ENCODE results near the gene ALB. TPM values are rescaled to one million over a fixed set of nuclear protein-coding genes. Genes with fewer than 3 reads are reported as not detected.

Gene ALB
- total RNA-seq, 2 donors from 2014 or later, result not detected

- Mint-ChIP-seq H3K9me3 (no peaks in the 10 kb centered on the region), H3K27ac (no peak overlapping the region), H3K36me3 (no peaks in the 10 kb centered on the region)
- no peak for DNase-seq (ENCODE audit: low spot score in 2 of 2)
- ATAC-seq, result no peak
Measured at GRCh38 chr4:73438048-73438447, 34.0 kb downstream of the ALB start.

GRCh38 chr4:73438582-73439215 lies 34.6 kb downstream of the ALB start:
- Mint-ChIP-seq H3K36me3 (no peaks in the 10 kb centered on the region), H3K27ac (no peak overlapping the region), H3K9me3 (no peaks in the 10 kb centered on the region)
- DNase-seq (ENCODE audit: low spot score in 2 of 2), result no peak
- ATAC-seq, result no peak

- Mint-ChIP-seq H3K27ac (no peak overlapping the region), H3K36me3 (no peaks in the 10 kb centered on the region), H3K9me3 (no peaks in the 10 kb centered on the region)
- ATAC-seq (no peak), DNase-seq (ENCODE audit: low spot score in 2 of 2) (no peak)
Measured at GRCh38 chr4:73439445-73439844, 35.4 kb downstream of the ALB start.

GRCh38 chr4:73439991-73440390 lies 35.9 kb downstream of the ALB start:
- no peaks in the 10 kb centered on the region for H3K9me3 Mint-ChIP-seq
- H3K36me3 Mint-ChIP-seq, result no peaks in the 10 kb centered on the region
- no peak for DNase-seq (ENCODE audit: low spot score in 2 of 2)
- ATAC-seq, result no peak
- no peak overlapping the region for H3K27ac Mint-ChIP-seq

GRCh38 chr4:73440653-73441052 lies 36.6 kb downstream of the ALB start:
- Mint-ChIP-seq H3K9me3 (no peaks in the 10 kb centered on the region), H3K27ac (no peak overlapping the region), H3K36me3 (no peaks in the 10 kb centered on the region)
- ATAC-seq (no peak), DNase-seq (ENCODE audit: low spot score in 2 of 2) (no peak)

DNA sequence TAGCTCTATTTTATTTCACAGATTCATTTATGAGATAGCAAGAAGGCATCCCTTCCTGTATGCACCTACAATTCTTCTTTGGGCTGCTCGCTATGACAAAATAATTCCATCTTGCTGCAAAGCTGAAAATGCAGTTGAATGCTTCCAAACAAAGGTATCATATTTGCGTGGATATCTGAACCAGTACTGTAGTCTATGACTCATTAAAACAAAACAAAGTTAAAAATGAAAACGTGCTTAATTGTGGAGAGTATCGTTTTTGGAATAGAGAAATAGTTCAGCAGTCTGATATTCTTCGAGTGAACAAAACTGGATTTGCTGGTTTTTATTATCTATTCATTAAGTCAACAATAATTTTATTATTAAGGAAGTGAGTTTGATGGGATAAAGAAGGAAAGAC lies 38.2 kb downstream of the ALB start:
- ATAC-seq (no peak), DNase-seq (ENCODE audit: low spot score in 2 of 2) (no peak)
- Mint-ChIP-seq H3K36me3 (no peaks in the 10 kb centered on the region), H3K27ac (no peak overlapping the region), H3K9me3 (no peaks in the 10 kb centered on the region)

DNA sequence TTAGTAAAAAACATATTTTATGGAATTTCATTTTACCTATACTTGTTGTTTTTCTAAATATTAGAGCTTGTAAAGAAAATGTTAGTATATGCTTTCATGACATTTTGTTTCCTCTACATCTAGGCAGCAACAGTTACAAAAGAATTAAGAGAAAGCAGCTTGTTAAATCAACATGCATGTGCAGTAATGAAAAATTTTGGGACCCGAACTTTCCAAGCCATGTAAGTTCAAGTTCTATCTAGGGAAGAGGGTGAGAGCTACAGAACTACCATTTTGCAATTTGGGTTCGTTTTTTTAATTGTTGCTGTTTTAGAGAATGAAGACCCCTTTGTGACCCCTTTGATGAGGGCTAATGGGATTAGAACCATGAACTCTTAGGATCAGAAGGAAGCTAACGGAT lies 39.1 kb downstream of the ALB start:
- ATAC-seq, result no peak
- Mint-ChIP-seq H3K27ac (no peak overlapping the region), H3K9me3 (no peaks in the 10 kb centered on the region), H3K36me3 (no peaks in the 10 kb centered on the region)
- DNase-seq (ENCODE audit: low spot score in 2 of 2), result no peak

GRCh38 chr4:73445383-73446335 lies 41.6 kb downstream of the ALB start:
- Mint-ChIP-seq H3K9me3 (no peaks in the 10 kb centered on the region), H3K36me3 (no peaks in the 10 kb centered on the region), H3K27ac (no peak overlapping the region)
- DNase-seq (ENCODE audit: low spot score in 2 of 2) (no peak), ATAC-seq (no peak)

GRCh38 chr4:73446336-73446938 lies 42.4 kb downstream of the ALB start:
- Mint-ChIP-seq H3K27ac (no peak overlapping the region), H3K36me3 (no peaks in the 10 kb centered on the region), H3K9me3 (no peaks in the 10 kb centered on the region)
- no peak for DNase-seq (ENCODE audit: low spot score in 2 of 2)
- peak; percentile 74 to 77 for ATAC-seq

DNA sequence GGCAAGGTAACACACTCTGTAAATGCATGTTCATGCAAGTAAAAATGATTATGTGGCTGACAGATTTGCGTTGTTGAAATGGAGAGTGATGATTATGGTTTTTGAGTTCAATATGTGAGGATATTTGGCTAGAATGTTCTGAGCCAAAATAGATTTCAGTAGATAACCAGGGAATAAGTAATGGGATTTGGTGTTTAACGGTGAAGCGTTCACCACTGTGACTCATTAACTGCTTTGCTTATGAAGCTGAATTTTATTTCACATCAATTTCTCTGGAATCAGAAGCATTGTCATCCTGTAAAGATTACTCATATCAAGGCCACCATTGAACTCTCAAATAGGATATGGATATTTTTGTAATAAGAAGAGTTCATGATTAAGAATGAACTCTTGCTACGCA lies 43.6 kb downstream of the ALB start:
- no peak for ATAC-seq
- Mint-ChIP-seq H3K36me3 (no peaks in the 10 kb centered on the region), H3K9me3 (no peaks in the 10 kb centered on the region), H3K27ac (no peak overlapping the region)
- DNase-seq (ENCODE audit: low spot score in 2 of 2), result no peak

GRCh38 chr4:73448448-73449203 lies 44.5 kb downstream of the ALB start:
- no peaks in the 10 kb centered on the region for H3K36me3 Mint-ChIP-seq
- DNase-seq (ENCODE audit: low spot score in 2 of 2) (no peak), ATAC-seq (no peak)
- H3K27ac Mint-ChIP-seq, result no peak overlapping the region
- H3K9me3 Mint-ChIP-seq, result no peaks in the 10 kb centered on the region

GRCh38 chr4:73450398-73451004 lies 46.4 kb downstream of the ALB start:
- DNase-seq (ENCODE audit: low spot score in 2 of 2), result no peak
- no peaks in the 10 kb centered on the region for H3K9me3 Mint-ChIP-seq
- H3K36me3 Mint-ChIP-seq, result no peaks in the 10 kb centered on the region
- ATAC-seq, result no peak
- no peak overlapping the region for H3K27ac Mint-ChIP-seq

- peaks cover 0 to 3% of the 10 kb centered on the region in 2 donors for H3K9me3 Mint-ChIP-seq
- ATAC-seq (no peak), DNase-seq (ENCODE audit: low spot score in 2 of 2) (no peak)
- no peak overlapping the region for H3K27ac Mint-ChIP-seq
- no peaks in the 10 kb centered on the region for H3K36me3 Mint-ChIP-seq
Measured at GRCh38 chr4:73451404-73451803, 47.3 kb downstream of the ALB start.

GRCh38 chr4:73451981-73452747 lies 48.1 kb downstream of the ALB start:
- H3K36me3 Mint-ChIP-seq, result no peaks in the 10 kb centered on the region
- no peak for ATAC-seq
- no peak for DNase-seq (ENCODE audit: low spot score in 2 of 2)
- H3K27ac Mint-ChIP-seq, result no peak overlapping the region
- peaks cover 0 to 3% of the 10 kb centered on the region in 2 donors for H3K9me3 Mint-ChIP-seq

GRCh38 chr4:73452953-73453700 lies 49.0 kb downstream of the ALB start:
- Mint-ChIP-seq H3K9me3 (peaks cover 0 to 3% of the 10 kb centered on the region in 2 donors), H3K27ac (no peak overlapping the region), H3K36me3 (no peaks in the 10 kb centered on the region)
- DNase-seq (ENCODE audit: low spot score in 2 of 2) (no peak), ATAC-seq (no peak)

Data from activated naive CD4-positive, alpha-beta T cell treated with anti-CD3 and anti-CD28 coated beads, Interleukin-2, amount 50 U/mL, for 72 hours (primary cell).